BJ (cell line): Measurements from ENCODE around the gene AHNAK2. TPM values are rescaled to one million over a fixed set of nuclear protein-coding genes. Genes with fewer than 3 reads are reported as not detected.
"Not testable (repeated sequence)": the region's sequence is repeated elsewhere in the genome, so short reads cannot be mapped to it uniquely, and the experiment has no call there.

ENCODE experiments used
- CTCF ChIA-PET: fragments of 350-600 bp; formaldehyde crosslinking; extraction: SDS; loops from one replicate; lab custom pipeline; 2021; ENCODE audit warnings: antibody characterized with exemption, inconsistent platforms; lab: Yijun Ruan, JAX
- POLR2A ChIA-PET: fragments of 300-600 bp; sonication (Branson Sonifier 250); formaldehyde crosslinking; extraction: SDS; loops from one replicate; lab custom pipeline; 2021; ENCODE audit warnings: antibody characterized with exemption; lab: Charles Lee
- DNase-seq: peaks from one replicate; pipeline ENCODE4 v3.0.0-alpha.2; 2011; ENCODE audit warnings: low read depth
- H3K27me3 ChIP-seq: 2 replicates; pipeline ENCODE4 v1.6.0; 2011; ENCODE audit warnings: low read length; ENCODE audit not compliant: control insufficient read depth, insufficient read depth
- H3K36me3 ChIP-seq: 2 replicates; pipeline ENCODE4 v1.5.1; 2011; ENCODE audit warnings: low read length; ENCODE audit not compliant: control insufficient read depth, insufficient read depth
- H3K4me3 ChIP-seq: 2 replicates; pipeline ENCODE4 v1.5.1; 2011; ENCODE audit warnings: low read depth, mild to moderate bottlenecking, control low read depth, low read length
- polyA plus RNA-seq: library from polyadenylated mRNA; depleted of rRNA; stranded (reverse); fragments of >200 nt; gene quantifications from 2 replicates; pipeline ENCODE4 v1.2.3, GENCODE V29; 2011
- TF ChIP-seq, protein P1 (sequence below): IDR thresholded peaks from 2 replicates; pipeline ENCODE4 v1.5.1; 2011; ENCODE audit warnings: low read depth, mild to moderate bottlenecking, control low read depth, inconsistent platforms, low read length, moderate library complexity; ENCODE audit not compliant: insufficient read depth

AHNAK2 gene
- polyA plus RNA-seq, 1 experiment, result 6.5 TPM

GRCh38 chr14:104943216-104944015, 34.8 kb downstream of the AHNAK2 start:
- H3K36me3 ChIP-seq, H3K27me3 ChIP-seq, H3K4me3 ChIP-seq, POLR2A ChIA-PET, DNase-seq: not testable (repeated sequence)
- CTCF ChIA-PET, result interaction anchor here (1.2 to 2.7 kb wide), 2 partner anchors 10 to 19 kb away, joined by 4 to 10 read pairs; no protein-coding TSS in a partner anchor

GRCh38 chr14:104942586-104942985, 35.6 kb downstream of the AHNAK2 start:
- ChIA-PET CTCF (interaction anchor here (2.7 kb wide), 1 partner anchor 9 kb away, joined by 10 read pairs; no protein-coding TSS in a partner anchor), POLR2A (no interaction called here)
- Histone ChIP-seq H3K4me3 (no peak overlapping the region), H3K36me3 (peaks cover 2% of the 10 kb centered on the region; the same call in 1 of the 2 replicates), H3K27me3 (no peaks in the 10 kb centered on the region)
- no peak for DNase-seq
- TF ChIP-seq, protein P1, sequence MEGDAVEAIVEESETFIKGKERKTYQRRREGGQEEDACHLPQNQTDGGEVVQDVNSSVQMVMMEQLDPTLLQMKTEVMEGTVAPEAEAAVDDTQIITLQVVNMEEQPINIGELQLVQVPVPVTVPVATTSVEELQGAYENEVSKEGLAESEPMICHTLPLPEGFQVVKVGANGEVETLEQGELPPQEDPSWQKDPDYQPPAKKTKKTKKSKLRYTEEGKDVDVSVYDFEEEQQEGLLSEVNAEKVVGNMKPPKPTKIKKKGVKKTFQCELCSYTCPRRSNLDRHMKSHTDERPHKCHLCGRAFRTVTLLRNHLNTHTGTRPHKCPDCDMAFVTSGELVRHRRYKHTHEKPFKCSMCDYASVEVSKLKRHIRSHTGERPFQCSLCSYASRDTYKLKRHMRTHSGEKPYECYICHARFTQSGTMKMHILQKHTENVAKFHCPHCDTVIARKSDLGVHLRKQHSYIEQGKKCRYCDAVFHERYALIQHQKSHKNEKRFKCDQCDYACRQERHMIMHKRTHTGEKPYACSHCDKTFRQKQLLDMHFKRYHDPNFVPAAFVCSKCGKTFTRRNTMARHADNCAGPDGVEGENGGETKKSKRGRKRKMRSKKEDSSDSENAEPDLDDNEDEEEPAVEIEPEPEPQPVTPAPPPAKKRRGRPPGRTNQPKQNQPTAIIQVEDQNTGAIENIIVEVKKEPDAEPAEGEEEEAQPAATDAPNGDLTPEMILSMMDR, result no peak

DNA sequence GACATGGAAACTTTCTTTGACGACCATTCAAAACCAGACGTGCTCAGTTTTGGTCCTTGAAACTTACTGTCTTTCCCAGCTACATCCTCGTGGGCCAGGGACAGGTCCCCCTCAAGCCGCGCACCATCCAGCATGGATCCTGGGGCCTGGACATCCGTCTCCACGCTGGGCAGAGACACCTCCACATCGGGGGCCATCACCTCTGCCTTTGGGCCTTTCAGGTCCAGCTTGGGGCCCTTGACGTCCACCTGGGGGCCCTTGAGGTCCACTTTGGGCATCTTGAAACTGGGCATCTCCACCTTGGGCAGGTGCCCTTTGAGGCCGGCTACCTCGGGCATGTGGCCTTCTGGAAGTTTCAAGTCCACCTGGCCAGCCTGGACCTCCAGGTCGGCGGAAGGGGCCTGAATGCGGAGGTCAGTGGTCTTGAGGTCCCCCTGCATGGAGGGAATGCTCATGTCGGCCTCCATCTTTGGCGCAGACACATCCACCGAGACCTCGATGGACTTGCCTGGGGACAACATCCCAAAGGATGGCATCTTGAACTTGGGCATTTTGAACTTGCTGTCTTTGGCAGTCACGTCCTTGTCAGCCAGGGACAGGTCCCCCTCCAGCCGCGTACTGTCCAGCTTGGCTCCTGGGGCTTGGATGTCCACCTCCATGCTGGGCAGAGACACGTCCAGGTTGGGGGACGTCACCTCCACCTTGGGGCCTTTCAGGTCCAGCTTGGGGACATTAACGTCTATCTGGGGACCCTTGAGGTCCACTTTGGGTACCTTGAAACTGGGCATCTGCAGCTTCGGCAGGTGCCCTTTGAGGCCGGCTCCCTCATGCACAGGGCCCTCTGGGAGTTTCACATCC, 36.4 kb downstream of the AHNAK2 start:
- Histone ChIP-seq H3K4me3 (no peak overlapping the region), H3K36me3 (peaks cover 2% of the 10 kb centered on the region; the same call in 1 of the 2 replicates), H3K27me3 (no peaks in the 10 kb centered on the region)
- DNase-seq, result no peak
- ChIA-PET CTCF (interaction anchor here (2.0 to 2.7 kb wide), 2 partner anchors 9 to 105 kb away, joined by 6 to 10 read pairs; no protein-coding TSS in a partner anchor), POLR2A (no interaction called here)
- TF ChIP-seq, protein P1, result no peak

GRCh38 chr14:104940526-104941150, 37.5 kb downstream of the AHNAK2 start:
- POLR2A ChIA-PET, result no interaction called here
- Histone ChIP-seq H3K36me3 (peaks cover 2% of the 10 kb centered on the region; the same call in 1 of the 2 replicates), H3K4me3 (no peak overlapping the region), H3K27me3 (no peaks in the 10 kb centered on the region)
- DNase-seq, result no peak
- CTCF ChIA-PET, result interaction anchor here (2.0 to 2.7 kb wide), 3 partner anchors 7 to 106 kb away, joined by 5 to 10 read pairs (median 6); no protein-coding TSS in a partner anchor
- TF ChIP-seq, protein P1, result peak; percentile 24; the same call in 1 of the 2 replicates

- Histone ChIP-seq H3K27me3 (no peaks in the 10 kb centered on the region), H3K36me3 (peaks cover 2% of the 10 kb centered on the region; the same call in 1 of the 2 replicates), H3K4me3 (no peak overlapping the region)
- DNase-seq, result no peak
- TF ChIP-seq, protein P1, result no peak
- ChIA-PET CTCF (interaction anchor here (0.8 to 2.1 kb wide), 4 partner anchors 10 to 107 kb away, joined by 3 to 6 read pairs (median 4); no protein-coding TSS in a partner anchor), POLR2A (no interaction called here)
These were observed 38.3 kb downstream of the AHNAK2 start for GRCh38 chr14:104939666-104940410.
